ENCODE measurements around the gene TRMT1.

Gene TRMT1

GRCh38 chr19:13122980-13123957 is 6.7 kb upstream of the TRMT1 start:
- no peak for DNase-seq

DNA sequence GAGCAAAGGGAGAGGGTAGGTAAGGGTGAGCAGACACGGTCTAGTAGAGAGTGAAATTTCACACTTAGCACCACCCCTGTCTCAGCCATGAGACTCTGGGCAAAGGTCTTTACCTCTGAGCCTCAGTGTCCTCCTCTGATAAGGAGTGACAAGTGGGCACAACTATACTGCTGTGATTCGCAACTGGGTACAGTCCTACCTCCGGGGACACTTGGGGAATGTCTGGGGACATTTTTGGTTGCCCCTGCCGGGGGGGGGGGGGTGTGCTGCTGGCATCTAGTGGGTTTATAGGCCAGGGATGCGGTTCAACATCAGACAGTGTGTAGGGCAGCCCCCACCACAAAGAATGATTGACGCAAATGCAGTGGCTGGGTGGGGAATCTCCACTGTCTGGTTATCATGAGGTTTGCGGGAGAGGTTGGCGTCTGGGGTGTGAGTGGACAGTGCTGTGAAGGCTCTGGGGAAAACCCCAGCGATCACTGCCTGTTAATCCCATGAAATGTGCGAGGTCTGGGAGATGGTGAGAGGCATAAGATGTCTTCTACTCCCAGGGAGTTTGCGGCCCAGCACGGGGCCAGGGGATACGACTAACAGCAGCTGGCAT is 5.8 kb upstream of the TRMT1 start:
- DNase-seq = no peak

DNA sequence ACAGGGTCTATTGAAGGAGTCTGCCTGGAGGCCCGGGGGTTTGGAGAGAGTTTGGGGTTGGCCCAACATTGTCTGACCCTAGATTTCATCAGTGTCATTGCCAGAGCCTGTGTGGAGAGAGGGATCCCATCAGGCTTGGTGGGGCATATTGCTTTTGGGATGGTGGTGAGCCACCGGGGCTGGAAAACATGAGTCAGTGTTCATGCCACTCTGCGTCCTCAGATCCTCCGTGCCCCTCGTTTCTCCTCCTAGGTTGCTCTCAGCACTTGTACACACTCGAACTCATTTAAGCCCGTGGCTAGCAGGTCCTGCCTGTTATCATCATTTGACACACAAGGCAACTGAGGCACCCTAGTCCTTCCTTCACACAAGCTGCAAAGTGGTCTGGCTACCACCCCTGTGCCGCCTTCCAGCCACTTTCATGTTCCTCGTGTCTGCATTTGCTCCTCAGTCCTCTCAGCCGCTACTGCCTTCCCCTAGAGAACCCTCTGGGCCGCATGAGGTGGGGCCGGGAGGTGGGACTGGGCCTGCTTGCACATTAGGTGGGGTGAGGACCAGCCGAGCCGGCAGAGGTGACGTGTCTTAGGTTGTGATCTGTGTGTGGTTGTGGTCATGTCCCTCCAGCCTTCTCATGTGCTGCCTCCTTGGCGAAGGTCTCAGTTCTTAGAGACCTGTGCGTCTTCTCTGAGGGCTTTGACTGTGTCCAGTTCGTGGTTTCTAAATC is 5.2 kb upstream of the TRMT1 start:
- no peak for DNase-seq

- DNase-seq = peak; percentile 69
These were observed 4.3 kb upstream of the TRMT1 start for GRCh38 chr19:13120817-13121216.

DNA sequence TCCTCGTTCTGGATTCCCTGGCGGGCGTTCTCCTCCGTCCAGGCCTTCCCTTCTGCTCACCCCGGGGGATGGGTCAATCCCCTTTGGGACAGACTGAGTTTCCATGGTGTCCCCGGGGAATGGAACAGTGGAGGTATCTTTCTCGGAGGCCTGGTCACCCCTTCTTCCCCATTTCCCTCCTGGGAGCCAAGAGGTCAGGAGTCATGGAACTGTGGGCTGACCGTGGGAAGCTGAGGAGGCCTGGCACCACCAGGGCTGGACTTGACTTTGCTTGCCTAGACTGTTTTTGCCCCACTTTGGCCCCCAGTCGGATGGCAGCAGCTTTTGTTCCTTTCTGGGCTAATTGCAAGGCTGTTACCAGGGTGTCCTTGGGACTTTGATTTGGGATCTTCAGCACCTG is 3.5 kb upstream of the TRMT1 start:
- DNase-seq = no peak

DNA sequence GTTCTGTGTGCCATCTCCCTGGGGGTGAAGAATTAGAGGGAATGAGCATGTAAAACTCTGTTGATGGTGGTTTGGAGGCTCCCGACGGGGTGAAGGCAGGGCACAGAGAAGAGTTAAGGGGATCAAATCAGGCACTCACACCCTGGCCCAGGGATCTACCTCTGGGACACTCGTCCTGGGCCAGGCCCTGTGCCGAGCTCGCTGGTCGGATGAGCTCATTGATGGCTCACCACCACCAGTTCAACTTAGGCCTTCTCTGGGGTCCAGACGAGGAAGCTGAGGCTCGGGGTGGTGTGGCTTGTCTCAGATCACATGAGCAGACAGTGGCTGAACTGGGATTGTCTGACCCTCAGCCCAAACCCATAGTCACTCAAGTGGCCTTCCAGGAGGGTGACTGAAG is 3.1 kb upstream of the TRMT1 start:
- peak; percentile 40 for DNase-seq

DNA sequence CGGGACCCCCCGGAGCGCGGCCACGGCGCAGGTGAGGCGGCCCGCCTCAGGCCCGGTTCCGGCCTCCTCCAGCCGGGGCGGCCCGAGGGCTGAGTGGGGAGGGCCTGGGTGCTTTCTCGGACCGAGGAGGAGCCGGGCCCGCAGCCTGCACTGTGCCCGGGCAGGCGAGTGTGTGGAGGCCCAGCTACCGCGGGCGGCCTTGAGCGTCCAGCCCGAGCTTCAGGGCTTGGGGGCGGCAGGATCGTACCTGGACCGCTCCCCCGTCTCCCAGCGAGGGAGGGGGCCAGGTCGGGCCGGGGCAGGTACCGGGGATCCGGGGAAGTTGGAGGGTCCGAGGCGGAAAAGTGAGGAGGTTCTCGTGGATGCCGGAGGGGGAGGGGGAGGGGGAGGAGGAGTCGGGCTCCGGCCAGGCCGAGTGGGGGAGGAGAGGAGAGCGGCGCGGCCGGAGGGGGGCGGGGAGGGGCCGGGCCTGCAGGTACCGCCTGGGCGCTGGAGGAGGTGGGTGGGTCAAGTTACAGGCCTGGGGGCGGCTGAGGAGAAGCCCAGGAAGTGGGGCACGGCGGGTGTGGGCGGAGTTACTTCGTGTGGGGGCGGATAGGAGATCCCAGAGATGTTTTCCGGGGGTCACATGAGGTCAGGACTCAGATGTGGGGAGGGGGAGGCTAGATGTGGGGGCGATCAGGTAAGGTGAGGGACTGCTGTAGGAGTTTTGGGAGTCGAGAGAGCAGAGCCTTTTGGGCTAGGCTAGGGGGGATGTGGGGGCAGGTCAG is 2.1 kb upstream of the TRMT1 start:
- peak; percentile 66 for DNase-seq

- DNase-seq = peak; percentile 90
These were observed 1.4 kb upstream of the TRMT1 start, which contains the start of gene NACC1 for GRCh38 chr19:13117772-13118423. Gene NACC1, plus strand, starts transcription at chr19:13118264. Its CDS starts 16,944 bp downstream, at chr19:13135208.

GRCh38 chr19:13117176-13117771 is 734 bp upstream of the TRMT1 start:
- no peak for DNase-seq

DNA sequence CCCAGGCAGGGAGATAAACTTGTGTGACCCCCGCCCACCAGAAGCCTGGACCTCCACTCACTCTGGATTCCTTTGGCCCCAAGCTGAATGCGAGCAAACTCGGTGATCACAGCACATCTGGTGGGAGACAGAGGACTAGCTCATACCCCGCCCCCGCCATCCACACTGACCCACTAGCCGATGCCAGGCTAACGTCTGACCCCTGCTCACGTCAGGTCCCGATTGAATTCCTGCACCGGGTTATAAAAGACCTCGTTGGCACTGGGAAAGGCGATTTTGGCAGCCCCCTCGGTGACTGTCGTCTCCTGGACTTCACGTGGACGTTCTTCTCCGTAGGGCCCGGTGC is 631 bp downstream of the TRMT1 start:
- no peak for DNase-seq

DNA sequence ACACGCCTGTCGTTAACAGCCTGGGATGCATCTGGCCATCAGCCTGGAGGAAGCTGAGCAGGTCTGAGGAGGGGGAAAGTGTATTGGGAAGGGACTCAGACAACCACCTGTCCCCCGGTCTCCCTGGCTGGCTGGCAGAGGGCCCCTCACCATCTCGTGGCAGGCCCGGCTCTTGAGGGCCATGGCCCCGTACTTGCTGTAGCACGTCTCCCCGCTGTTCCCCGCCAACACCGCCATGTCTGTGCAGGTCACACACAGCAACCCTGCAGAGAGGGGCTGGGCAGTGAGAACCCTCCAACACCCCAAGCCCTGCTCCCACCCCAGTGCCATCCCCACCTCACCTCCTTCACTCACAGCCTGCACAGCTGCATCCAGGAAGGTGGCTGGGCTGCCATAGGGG is 4.0 kb downstream of the TRMT1 start:
- no peak for DNase-seq

DNA sequence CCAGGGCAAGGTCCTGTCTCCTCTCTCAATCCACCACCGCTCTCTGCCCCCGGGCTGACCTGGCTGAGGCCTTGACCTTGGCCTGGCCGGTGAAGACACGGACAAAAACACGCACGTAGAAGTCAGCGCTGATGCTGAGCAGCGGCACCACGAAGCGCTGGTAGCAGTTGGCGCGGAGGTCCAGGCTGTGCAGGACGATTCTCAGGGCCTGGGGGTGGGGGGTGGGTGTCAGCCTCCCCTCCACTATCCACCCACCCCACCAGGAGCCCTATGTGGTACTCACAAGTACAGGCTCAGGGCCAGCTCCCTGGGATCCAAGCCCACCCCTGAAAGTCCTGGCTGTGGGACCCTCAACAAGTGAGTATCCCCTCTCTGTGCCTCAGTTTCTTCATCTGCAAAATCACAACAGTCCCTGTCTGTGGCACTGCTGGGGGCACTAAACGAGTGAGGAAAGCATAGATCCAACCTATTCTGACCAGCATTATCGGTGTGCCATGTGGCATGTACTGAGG is 6.4 kb downstream of the TRMT1 start:
- DNase-seq = no peak

- DNase-seq = no peak
These were observed 7.0 kb downstream of the TRMT1 start for GRCh38 chr19:13109361-13110098.

GRCh38 chr19:13104848-13105711 is 11.5 kb downstream of the TRMT1 start:
- DNase-seq = no peak

DNA sequence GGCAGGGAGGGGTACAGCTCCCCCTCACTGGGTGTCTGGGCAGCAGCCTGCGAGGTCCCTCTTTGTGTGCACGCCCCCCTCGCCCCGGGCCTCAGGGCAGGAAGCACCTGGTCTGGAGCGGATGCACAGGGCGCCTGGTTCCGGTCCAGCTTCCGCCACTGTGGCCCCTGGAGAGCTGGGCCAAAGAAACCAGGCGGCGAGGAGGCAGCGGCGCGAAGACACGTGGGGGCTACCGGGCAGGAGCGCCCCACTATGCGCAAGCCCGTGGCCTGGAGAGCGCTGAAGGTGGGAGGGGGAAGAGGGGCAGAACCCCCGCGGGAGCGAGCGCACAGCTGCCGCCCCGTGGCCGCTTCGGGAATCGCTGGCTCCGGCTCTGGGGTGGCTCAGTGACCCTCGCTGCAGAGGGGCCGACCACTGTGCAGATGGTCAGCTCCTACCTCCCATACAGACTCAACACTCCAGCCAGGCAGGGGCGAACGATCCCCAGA is 12.1 kb downstream of the TRMT1 start:
- DNase-seq = no peak

DNA sequence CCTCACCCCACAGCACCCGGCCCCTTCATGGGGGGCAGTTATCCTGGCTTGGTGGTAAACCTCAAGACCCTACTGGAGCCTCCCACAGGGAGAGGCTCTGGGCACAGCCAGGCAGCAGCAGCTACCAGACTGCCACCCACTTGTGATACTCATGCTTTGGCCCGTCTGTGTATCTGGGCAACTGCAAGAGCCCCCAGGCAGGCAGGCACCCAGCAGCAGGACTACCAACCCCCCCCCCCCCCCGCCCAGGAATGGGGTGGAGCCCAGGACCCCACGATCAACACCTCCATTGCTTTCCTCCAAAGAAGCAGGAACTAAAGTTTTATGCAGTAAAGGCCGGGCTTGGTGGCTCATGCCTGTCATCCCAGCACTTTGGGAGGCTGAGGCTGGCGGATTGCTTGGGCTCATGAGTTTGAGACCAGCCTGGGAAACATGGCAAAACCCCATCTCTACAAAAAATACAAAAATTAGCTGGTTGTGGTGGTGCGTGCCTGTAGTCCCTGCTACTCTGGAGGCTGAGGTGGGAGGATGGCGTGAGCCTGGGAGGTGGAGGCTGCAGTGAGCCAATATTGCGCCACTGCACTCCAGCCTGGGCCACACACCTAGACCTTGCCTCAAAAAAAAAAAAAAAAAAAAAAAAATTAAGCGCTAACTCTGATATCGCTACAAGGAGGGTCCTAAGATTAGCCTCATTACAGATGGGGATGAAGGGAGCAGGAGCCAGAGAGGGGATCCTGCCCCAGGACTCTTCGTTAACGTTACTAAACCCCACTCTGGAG is 12.8 kb downstream of the TRMT1 start:
- no peak for DNase-seq

DNA sequence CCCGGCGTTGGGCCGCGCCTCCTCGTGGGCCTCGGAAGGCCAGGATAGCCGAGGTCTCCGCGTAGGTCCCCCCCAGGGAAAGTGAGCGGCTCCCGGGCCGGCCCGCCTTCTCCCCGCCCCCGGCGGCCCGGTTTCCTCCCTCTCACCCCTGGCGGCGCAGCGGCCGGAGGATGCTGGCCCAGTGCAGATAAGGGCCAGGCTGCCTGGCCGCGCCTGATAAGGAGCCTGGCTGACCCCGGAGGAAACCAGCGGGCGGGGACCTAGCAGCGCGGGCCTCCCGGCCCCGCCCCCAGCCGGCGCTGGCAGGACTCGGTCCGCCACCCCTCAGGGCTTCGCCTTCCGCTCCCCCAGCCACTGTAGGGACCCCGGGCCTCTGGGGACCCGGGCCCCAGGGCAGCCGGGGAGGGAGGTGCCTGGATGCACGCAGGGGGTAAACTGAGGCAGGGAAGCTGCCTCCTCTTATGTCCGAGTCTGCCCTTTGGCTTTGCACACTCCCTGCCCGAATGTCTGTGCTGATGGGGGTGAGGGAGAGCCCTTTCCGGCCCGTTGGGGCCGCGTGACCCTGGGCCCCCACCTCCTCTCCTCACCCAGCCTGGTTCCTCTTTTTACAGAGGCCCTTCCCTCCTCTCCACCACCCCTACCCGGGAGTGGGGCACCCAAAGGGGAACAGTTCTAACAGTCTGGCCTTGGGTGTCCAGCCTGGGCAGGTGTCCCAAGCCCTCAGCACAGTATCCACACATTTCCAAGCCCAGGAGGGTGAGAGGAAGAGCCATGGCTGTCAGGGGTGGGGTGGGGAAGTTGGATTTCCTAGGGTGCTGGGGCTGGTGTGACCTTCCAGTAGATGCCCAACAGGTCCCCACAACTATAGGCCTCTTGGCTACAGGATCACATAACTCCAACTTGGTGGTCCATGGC is 13.6 kb downstream of the TRMT1 start, which contains the start of gene LYL1:
Gene LYL1 (minus strand): TSS at position 193 of the 915 bp plus-strand sequence. CDS start 1,687 bp downstream, outside the sequence.
- DNase-seq = peak; percentile 65

- no peak for DNase-seq
These were observed 14.2 kb downstream of the TRMT1 start for GRCh38 chr19:13102416-13102665.

Data from EL (cell line).